Esophagus muscularis mucosa (tissue), 4 donors: ENCODE data around the gene PLPPR3. TPM values are rescaled to one million over a fixed set of nuclear protein-coding genes. Genes with fewer than 3 reads are reported as not detected.

ENCODE experiments used
- DNase-seq: peaks from one replicate; pipeline ENCODE4 v3.0.0-alpha.2; 2017; ENCODE audit errors: extremely low spot score
- H3K27ac ChIP-seq, 4 donors: fragments of 200-600 bp; sonication (generic); replicated peaks in 1 of 4; 1 replicate in 3 of 4; 2 replicates in 1 of 4; pipeline ENCODE4 v1.5.1; 2016 to 2019; ENCODE audit warnings: mild to moderate bottlenecking in 1 of 4
- H3K27me3 ChIP-seq, 4 donors: fragments of 200-600 bp; sonication (generic); one replicate each; pipeline versions ENCODE4 v1.5.1 to v1.6.0; 2016 to 2019
- H3K36me3 ChIP-seq, 4 donors: fragments of 200-600 bp; sonication (generic); one replicate each; pipeline ENCODE4 v1.5.1; 2016 to 2019
- H3K4me1 ChIP-seq, 4 donors: fragments of 200-600 bp; sonication (generic); one replicate each; pipeline ENCODE4 v1.5.1; 2016 to 2019
- H3K4me3 ChIP-seq, 4 donors: fragments of 200-600 bp; sonication (generic); 1 replicate in 2 of 4; 2 replicates in 2 of 4; pipeline ENCODE4 v1.5.1; 2016 to 2019; ENCODE audit warnings: mild to moderate bottlenecking in 4 of 4, moderate library complexity in 1 of 4
- H3K9me3 ChIP-seq, 4 donors: fragments of 200-600 bp; sonication (generic); 1 replicate in 3 of 4; 2 replicates in 1 of 4; pipeline ENCODE4 v1.5.1; 2016 to 2019
- CTCF ChIP-seq, 3 experiments: fragments of 200-600 bp in 2 of 3; fragments of 450-650 bp in 1 of 3; sonication (generic) in 2 of 3; IDR thresholded peaks; one replicate each; pipeline ENCODE4 v1.5.1; 2017 to 2019; ENCODE audit warnings: antibody characterized with exemption in 3 of 3, mild to moderate bottlenecking in 2 of 3, moderate library complexity in 1 of 3
- EP300 ChIP-seq: sonication (generic); formaldehyde crosslinking; IDR thresholded peaks from one replicate; pipeline ENCODE4 v1.6.1; 2017; ENCODE audit warnings: antibody characterized with exemption
- POLR2A ChIP-seq: fragments of 450-650 bp; IDR thresholded peaks from one replicate; pipeline ENCODE4 v1.6.1; 2017; ENCODE audit warnings: antibody characterized with exemption, moderate library complexity, mild to moderate bottlenecking, low read depth
- POLR2AphosphoS5 ChIP-seq, 2 donors: sonication (generic); formaldehyde crosslinking; IDR thresholded peaks; one replicate each; pipeline ENCODE4 v1.6.1; 2017; ENCODE audit warnings: antibody characterized with exemption in 2 of 2
- WGBS: methylation state at CpG from one replicate; pipeline ENCODE4 v1.1.5; 2018; 5-methylcytosine and 5-hydroxymethylcytosine counted together
- intact Hi-C: fragments of 100-400 bp; cut with DNase I; formaldehyde crosslinking; loops from one replicate; pipeline ENCODE4 v1.15.1; 2023
- total RNA-seq, 4 donors: library from RNA; depleted of rRNA; stranded (reverse); fragments of >200 nt; gene quantifications; one replicate each; pipeline versions ENCODE4 v1.1.0 to v1.2.1, GENCODE V29; 2016

Gene PLPPR3
- total RNA-seq, 4 donors from 2014 or later, result not detected

- WGBS, result 68% methylated on average over 7 of the region's 7 CpGs
- TF ChIP-seq POLR2A, result no peak
- no peak for TF ChIP-seq EP300
- no peak for TF ChIP-seq CTCF (IDR thresholded peaks at IDR 0.05)
- no peak for TF ChIP-seq POLR2AphosphoS5 (IDR thresholded peaks at IDR 0.05)
- peak overlapping the region in 2 of 4 donors; percentile 19 to 23 for H3K4me3 ChIP-seq
- H3K27me3 ChIP-seq, result peaks cover 0 to 51% (median 28%) of the 10 kb centered on the region in 4 donors
- peak overlapping the region in 2 of 4 donors; percentile 26 to 36 for H3K27ac ChIP-seq
- peaks cover 16 to 47% (median 46%) of the 10 kb centered on the region in 4 donors for H3K4me1 ChIP-seq
- H3K36me3 ChIP-seq, result peaks cover 6 to 11% (median 11%) of the 10 kb centered on the region in 4 donors
- no peak for DNase-seq
- intact Hi-C loops, result loop anchor here (5.0 to 10.0 kb wide), 3 partner anchors 58 to 196 kb away; partner anchors contain the start of gene WDR18
- H3K9me3 ChIP-seq, result no peaks in the 10 kb centered on the region
Measured at GRCh38 chr19:863315-863620, 41.5 kb upstream of the PLPPR3 start.

GRCh38 chr19:862581-863314 lies 41.0 kb upstream of the PLPPR3 start:
- H3K4me3 ChIP-seq, result peak overlapping the region in 3 of 4 donors; percentile 14 to 30 (median 17)
- DNase-seq, result no peak
- H3K9me3 ChIP-seq, result no peaks in the 10 kb centered on the region
- H3K27ac ChIP-seq, result no peak overlapping the region
- 21% methylated on average over 27 of the region's 48 CpGs for WGBS
- H3K36me3 ChIP-seq, result peaks cover 3 to 6% (median 6%) of the 10 kb centered on the region in 4 donors
- TF ChIP-seq POLR2A (no peak), POLR2AphosphoS5 (IDR thresholded peaks at IDR 0.05) (no peak), EP300 (no peak), CTCF (IDR thresholded peaks at IDR 0.05) (no peak)
- peaks cover 0 to 56% (median 29%) of the 10 kb centered on the region in 4 donors for H3K27me3 ChIP-seq
- intact Hi-C loops, result loop anchor here (5.0 to 10.0 kb wide), 3 partner anchors 58 to 195 kb away; partner anchors contain the start of gene WDR18
- H3K4me1 ChIP-seq, result peaks cover 16 to 46% (median 44%) of the 10 kb centered on the region in 4 donors

GRCh38 chr19:861756-862580 lies 40.2 kb upstream of the PLPPR3 start:
- Histone ChIP-seq H3K4me1 (peaks cover 16 to 46% (median 44%) of the 10 kb centered on the region in 4 donors), H3K9me3 (no peaks in the 10 kb centered on the region), H3K36me3 (no peaks in the 10 kb centered on the region), H3K4me3 (peak overlapping the region in 3 of 4 donors; percentile 7 to 20 (median 16)), H3K27ac (no peak overlapping the region), H3K27me3 (peaks cover 0 to 57% (median 29%) of the 10 kb centered on the region in 4 donors)
- intact Hi-C loops, result loop anchor here (5.0 to 10.0 kb wide), 3 partner anchors 57 to 195 kb away; partner anchors contain the start of gene WDR18
- 10% methylated on average over 27 of the region's 60 CpGs for WGBS
- no peak for DNase-seq
- TF ChIP-seq POLR2A (no peak), CTCF (IDR thresholded peaks at IDR 0.05) (peak in 1 of 3 experiments; percentile 10)

GRCh38 chr19:861141-861755 lies 39.5 kb upstream of the PLPPR3 start:
- no peak for DNase-seq

More at GRCh38 chr19:861141-861755, 39.5 kb upstream of the PLPPR3 start:
- H3K9me3 ChIP-seq, result no peaks in the 10 kb centered on the region
- no peaks in the 10 kb centered on the region for H3K36me3 ChIP-seq
- intact Hi-C loops, result loop anchor here (5.0 to 10.0 kb wide), 3 partner anchors 56 to 194 kb away; partner anchors contain the start of gene WDR18
- 43% methylated on average over 5 of the region's 35 CpGs for WGBS
- peaks cover 0 to 64% (median 29%) of the 10 kb centered on the region in 4 donors for H3K27me3 ChIP-seq
- H3K4me3 ChIP-seq, result peak overlapping the region; percentile 47 to 63 (median 48)
- no peak overlapping the region for H3K27ac ChIP-seq
- peaks cover 16 to 46% (median 44%) of the 10 kb centered on the region in 4 donors for H3K4me1 ChIP-seq
- TF ChIP-seq EP300 (no peak), CTCF (IDR thresholded peaks at IDR 0.05) (no peak)
